Spinal cord (tissue), 10 donors: ENCODE measurements around the gene SOX8. TPM values are rescaled to one million over a fixed set of nuclear protein-coding genes. Genes with fewer than 3 reads are reported as not detected.

ENCODE experiments used
- DNase-seq, 6 donors: peaks; one replicate each; pipeline versions ENCODE4 v3.0.0 to v3.0.0-alpha.2; 2013 to 2015; ENCODE audit warnings: low spot score in 6 of 6, low read depth in 4 of 6
- H3K27ac ChIP-seq: one replicate; pipeline ENCODE4 v1.5.1; 2013; ENCODE audit warnings: low read depth, low read length, control low read depth
- H3K27me3 ChIP-seq: one replicate; pipeline ENCODE4 v1.6.1; 2013; ENCODE audit warnings: low read length; ENCODE audit not compliant: control insufficient read depth, insufficient read depth
- H3K36me3 ChIP-seq: one replicate; pipeline ENCODE4 v1.6.1; 2013; ENCODE audit warnings: low read length; ENCODE audit not compliant: control insufficient read depth, insufficient read depth
- H3K4me1 ChIP-seq: one replicate; pipeline ENCODE4 v1.6.1; 2013; ENCODE audit warnings: low read length; ENCODE audit not compliant: control insufficient read depth, insufficient read depth
- H3K4me3 ChIP-seq: one replicate; pipeline ENCODE4 v1.5.1; 2013; ENCODE audit warnings: low read depth, low read length, control low read depth
- H3K9me3 ChIP-seq: one replicate; pipeline ENCODE4 v1.6.1; 2013; ENCODE audit warnings: low read length; ENCODE audit not compliant: control insufficient read depth, insufficient read depth
- WGBS: methylation state at CpG from one replicate; pipeline ENCODE4 v1.1.5; 2013; ENCODE audit warnings: missing lambda C conversion rate; ENCODE audit not compliant: insufficient coverage; 5-methylcytosine and 5-hydroxymethylcytosine counted together
- polyA plus RNA-seq, 2 donors: library from polyadenylated mRNA; unstranded; fragments of 120-200 nt; gene quantifications; one replicate each; pipeline ENCODE4 v1.2.1, GENCODE V29; 2013; ENCODE audit not compliant: insufficient read length in 2 of 2
- total RNA-seq, 2 donors: library from RNA; depleted of rRNA in 1 of 2; stranded (reverse); fragments of 120-200 nt in 1 of 2; fragments of >200 nt in 1 of 2; gene quantifications; one replicate each; pipeline versions ENCODE4 v1.2.3 to v1.2.4, GENCODE V29; 2013 to 2014
- donor health status: healthy.

SOX8 gene
- total and polyA plus RNA-seq, 4 donors = 61.3 to 200 (median 115) TPM

DNA sequence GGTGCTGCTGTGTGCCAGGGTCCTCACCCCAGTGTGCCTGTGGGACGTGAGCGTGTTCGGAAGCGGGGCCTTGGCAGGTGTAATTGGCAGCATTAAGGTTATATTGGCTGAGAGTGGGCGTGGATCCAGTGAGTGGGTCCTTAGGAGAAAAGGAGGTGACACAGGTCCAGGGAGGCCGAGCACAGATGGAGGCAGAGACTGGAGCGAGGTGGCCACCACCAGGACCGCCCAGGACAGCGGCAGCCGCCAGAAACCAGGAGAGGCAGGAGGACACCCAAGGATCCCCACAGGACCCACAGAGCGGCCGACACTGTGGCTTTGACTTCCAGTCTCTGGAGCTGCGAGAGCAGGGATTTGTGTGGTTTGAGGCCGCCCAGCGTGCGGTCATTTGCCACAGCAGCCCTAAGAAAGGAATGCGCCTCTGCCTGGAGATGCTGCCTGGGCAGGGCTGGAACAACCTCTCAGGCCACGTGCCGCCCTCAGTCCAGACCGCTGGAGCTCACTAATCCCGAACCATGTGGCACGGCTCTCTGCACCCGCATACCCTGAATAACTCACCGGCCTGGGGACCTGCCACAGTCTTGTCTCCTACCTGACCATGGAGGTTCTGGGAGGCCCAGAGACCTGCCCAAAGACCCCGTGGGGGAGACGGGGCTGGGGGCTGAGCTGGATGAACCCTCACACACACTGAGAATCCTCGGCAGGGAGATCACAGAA lies 45.4 kb downstream of the SOX8 start:
- Histone ChIP-seq H3K27ac (no peak overlapping the region), H3K27me3 (no peaks in the 10 kb centered on the region), H3K4me1 (peaks cover 84% of the 10 kb centered on the region), H3K4me3 (no peak overlapping the region), H3K9me3 (no peaks in the 10 kb centered on the region), H3K36me3 (peaks cover 2% of the 10 kb centered on the region)
- DNase-seq = no peak
- WGBS = 71% methylated on average over 27 of the region's 27 CpGs

GRCh38 chr16:1027501-1027815 lies 45.9 kb downstream of the SOX8 start:
- Histone ChIP-seq H3K9me3 (no peaks in the 10 kb centered on the region), H3K27ac (no peak overlapping the region), H3K36me3 (peaks cover 2% of the 10 kb centered on the region), H3K27me3 (no peaks in the 10 kb centered on the region), H3K4me1 (peaks cover 79% of the 10 kb centered on the region), H3K4me3 (no peak overlapping the region)
- WGBS = 24% methylated on average over 7 of the region's 22 CpGs
- peak in 2 of 6 donors; percentile 52 to 81 for DNase-seq

GRCh38 chr16:1028056-1028455 lies 46.5 kb downstream of the SOX8 start:
- Histone ChIP-seq H3K4me3 (no peak overlapping the region), H3K36me3 (peaks cover 2% of the 10 kb centered on the region), H3K27me3 (no peaks in the 10 kb centered on the region), H3K9me3 (no peaks in the 10 kb centered on the region), H3K27ac (no peak overlapping the region), H3K4me1 (peaks cover 77% of the 10 kb centered on the region)
- 79% methylated on average over 12 of the region's 15 CpGs for WGBS
- DNase-seq = no peak

GRCh38 chr16:1028524-1029258 lies 47.1 kb downstream of the SOX8 start:
- Histone ChIP-seq H3K9me3 (no peaks in the 10 kb centered on the region), H3K36me3 (no peaks in the 10 kb centered on the region), H3K27me3 (no peaks in the 10 kb centered on the region), H3K4me1 (peaks cover 76% of the 10 kb centered on the region), H3K4me3 (no peak overlapping the region), H3K27ac (no peak overlapping the region)
- no peak for DNase-seq
- WGBS = 49% methylated on average over 34 of the region's 39 CpGs

GRCh38 chr16:1029259-1029545 lies 47.6 kb downstream of the SOX8 start:
- H3K27me3 ChIP-seq = no peaks in the 10 kb centered on the region
- 62% methylated on average over 6 of the region's 14 CpGs for WGBS
- no peak for DNase-seq
- H3K9me3 ChIP-seq = no peaks in the 10 kb centered on the region
- no peak overlapping the region for H3K4me3 ChIP-seq
- H3K4me1 ChIP-seq = peaks cover 70% of the 10 kb centered on the region
- no peaks in the 10 kb centered on the region for H3K36me3 ChIP-seq
- H3K27ac ChIP-seq = no peak overlapping the region

- no peaks in the 10 kb centered on the region for H3K27me3 ChIP-seq
- no peaks in the 10 kb centered on the region for H3K36me3 ChIP-seq
- no peak overlapping the region for H3K27ac ChIP-seq
- H3K4me3 ChIP-seq = no peak overlapping the region
- WGBS = 35% methylated on average over 26 of the region's 26 CpGs
- peaks cover 71% of the 10 kb centered on the region for H3K4me1 ChIP-seq
- H3K9me3 ChIP-seq = no peaks in the 10 kb centered on the region
- peak in 1 of 6 donors; percentile 46 for DNase-seq
These were observed 48.9 kb downstream of the SOX8 start for GRCh38 chr16:1030473-1030901.

GRCh38 chr16:1031666-1032065 lies 50.1 kb downstream of the SOX8 start:
- 89% methylated on average over 17 of the region's 17 CpGs for WGBS
- Histone ChIP-seq H3K36me3 (no peaks in the 10 kb centered on the region), H3K27me3 (no peaks in the 10 kb centered on the region), H3K9me3 (no peaks in the 10 kb centered on the region), H3K4me1 (peaks cover 71% of the 10 kb centered on the region), H3K4me3 (no peak overlapping the region), H3K27ac (no peak overlapping the region)
- DNase-seq = no peak

- H3K27me3 ChIP-seq = no peaks in the 10 kb centered on the region
- 93% methylated on average over 2 of the region's 2 CpGs for WGBS
These were observed 51.0 kb downstream of the SOX8 start for GRCh38 chr16:1032607-1033006.

GRCh38 chr16:1033128-1033679 lies 51.6 kb downstream of the SOX8 start:
- no peaks in the 10 kb centered on the region for H3K36me3 ChIP-seq
- 100% methylated on average over 3 of the region's 3 CpGs for WGBS
- no peak overlapping the region for H3K27ac ChIP-seq
- H3K27me3 ChIP-seq = no peaks in the 10 kb centered on the region
- H3K4me1 ChIP-seq = peaks cover 67% of the 10 kb centered on the region
- no peak overlapping the region for H3K4me3 ChIP-seq
- no peak for DNase-seq
- H3K9me3 ChIP-seq = no peaks in the 10 kb centered on the region

More at GRCh38 chr16:1032607-1033006, 51.0 kb downstream of the SOX8 start:
- peaks cover 68% of the 10 kb centered on the region for H3K4me1 ChIP-seq
- no peaks in the 10 kb centered on the region for H3K9me3 ChIP-seq
- no peak overlapping the region for H3K27ac ChIP-seq
- no peak for DNase-seq
- no peak overlapping the region for H3K4me3 ChIP-seq
- H3K36me3 ChIP-seq = no peaks in the 10 kb centered on the region
